Measurements from ENCODE around the gene SMYD3.

SMYD3 gene

GRCh38 chr1:246058466-246058865 lies 448.6 kb downstream of the SMYD3 start:
- Mint-ChIP-seq H3K9me3 (no peaks in the 10 kb centered on the region), H3K36me3 (no peaks in the 10 kb centered on the region), H3K4me1 (no peaks in the 10 kb centered on the region), H3K27me3 (no peaks in the 10 kb centered on the region), H3K27ac (no peak overlapping the region), H3K4me3 (no peak overlapping the region)
- CTCF ChIA-PET = no interaction called here
- DNase-seq = no peak

DNA sequence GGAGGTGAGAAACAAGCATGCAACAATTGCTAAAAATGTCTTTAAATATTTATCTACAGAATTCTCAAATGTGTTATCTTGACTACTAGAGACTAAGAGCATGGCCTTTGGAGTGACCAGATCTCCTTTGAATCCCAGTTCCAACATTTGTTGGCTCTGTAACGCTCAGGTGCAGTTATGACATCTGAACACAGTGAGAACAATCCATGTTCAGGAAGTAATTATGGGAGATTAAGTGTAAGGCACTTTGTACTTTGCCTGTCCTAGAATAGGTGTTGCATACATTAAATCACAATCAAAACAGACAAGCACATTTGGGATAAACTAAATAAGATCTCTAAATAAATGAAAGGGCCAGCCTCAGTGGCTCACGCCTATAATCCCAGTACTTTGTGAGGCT lies 454.5 kb downstream of the SMYD3 start:
- DNase-seq = no peak
- no peak overlapping the region for H3K4me3 Mint-ChIP-seq
- H3K4me1 Mint-ChIP-seq = no peaks in the 10 kb centered on the region
- H3K27ac Mint-ChIP-seq = no peak overlapping the region
- peaks cover 2% of the 10 kb centered on the region for H3K9me3 Mint-ChIP-seq
- H3K27me3 Mint-ChIP-seq = no peaks in the 10 kb centered on the region
- CTCF ChIA-PET = no interaction called here
- H3K36me3 Mint-ChIP-seq = peaks cover 4% of the 10 kb centered on the region

DNA sequence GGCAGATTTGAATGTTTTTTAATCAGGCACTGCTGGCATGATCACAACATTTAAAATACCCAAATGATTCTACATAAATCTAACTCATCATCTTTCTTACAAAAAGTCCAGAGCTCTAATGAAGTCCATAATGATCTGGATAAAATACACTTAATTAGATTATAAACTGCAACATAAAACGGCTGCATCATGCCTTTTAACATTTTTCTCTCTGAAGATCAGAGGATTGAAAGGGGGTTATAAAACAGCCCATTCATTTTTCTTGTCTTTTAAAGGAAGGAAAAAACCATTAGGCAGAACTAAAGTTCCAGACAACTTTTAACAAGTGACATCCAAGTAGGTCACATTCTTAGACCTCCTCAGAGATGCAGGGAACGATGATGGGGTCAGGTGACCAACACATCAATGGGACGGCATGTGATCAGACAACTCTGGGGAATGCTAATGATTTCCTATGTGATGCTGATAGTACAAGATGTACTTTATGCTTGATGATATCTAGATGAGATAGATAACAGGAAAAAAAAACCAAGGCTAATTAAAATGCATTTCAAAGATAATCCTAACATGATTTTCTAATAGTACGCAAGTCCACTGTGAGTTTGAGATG lies 455.1 kb downstream of the SMYD3 start:
- Mint-ChIP-seq H3K4me1 (no peaks in the 10 kb centered on the region), H3K4me3 (no peak overlapping the region), H3K27me3 (no peaks in the 10 kb centered on the region), H3K9me3 (peaks cover 2% of the 10 kb centered on the region), H3K27ac (no peak overlapping the region), H3K36me3 (peaks cover 4% of the 10 kb centered on the region)
- CTCF ChIA-PET = no interaction called here
- DNase-seq = no peak

DNA sequence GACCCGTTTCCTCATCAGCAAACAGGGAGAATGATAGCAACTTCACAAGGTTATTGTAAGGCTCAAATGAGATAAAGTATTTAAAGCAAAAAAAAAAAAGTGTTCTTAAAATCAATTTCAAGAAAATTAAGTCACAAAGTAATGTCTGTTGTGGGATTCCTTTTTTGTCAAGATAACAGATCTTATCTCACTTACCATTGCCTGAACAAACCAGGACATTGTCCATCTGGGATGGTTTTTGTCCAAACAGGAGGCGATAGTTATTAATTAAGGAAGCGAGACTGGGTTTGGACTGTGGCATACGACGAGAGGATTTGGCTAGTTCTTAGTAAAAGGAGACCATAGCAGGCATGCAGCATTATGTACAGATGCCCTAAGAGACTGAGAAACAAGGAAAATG lies 458.4 kb downstream of the SMYD3 start:
- CTCF ChIA-PET = no interaction called here
- no peaks in the 10 kb centered on the region for H3K4me1 Mint-ChIP-seq
- no peak overlapping the region for H3K27ac Mint-ChIP-seq
- H3K27me3 Mint-ChIP-seq = no peaks in the 10 kb centered on the region
- H3K9me3 Mint-ChIP-seq = peaks cover 2% of the 10 kb centered on the region
- H3K36me3 Mint-ChIP-seq = peaks cover 4% of the 10 kb centered on the region
- no peak for DNase-seq
- no peak overlapping the region for H3K4me3 Mint-ChIP-seq

DNA sequence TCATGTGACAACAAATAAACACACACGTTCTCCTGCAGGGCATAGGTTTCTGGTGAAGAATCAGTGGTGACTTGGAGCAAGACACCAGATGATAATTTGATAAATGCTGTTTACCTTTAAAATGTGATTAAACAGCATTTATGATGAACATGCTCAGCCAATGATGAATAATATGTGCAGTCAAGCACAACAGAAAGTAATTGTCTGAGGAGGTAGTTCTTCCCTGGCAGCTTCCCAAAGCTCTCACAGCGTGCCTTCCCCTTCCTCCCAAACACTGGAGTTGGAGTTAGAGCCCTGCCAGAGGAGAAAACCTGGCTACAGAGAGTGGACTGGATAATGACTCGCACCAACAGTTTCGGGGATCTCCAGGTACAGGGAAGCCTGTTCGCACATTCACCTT lies 463.5 kb downstream of the SMYD3 start:
- Mint-ChIP-seq H3K27me3 (no peaks in the 10 kb centered on the region), H3K9me3 (no peaks in the 10 kb centered on the region), H3K4me3 (no peak overlapping the region), H3K27ac (no peak overlapping the region), H3K4me1 (no peaks in the 10 kb centered on the region), H3K36me3 (no peaks in the 10 kb centered on the region)
- CTCF ChIA-PET = no interaction called here
- DNase-seq = no peak

GRCh38 chr1:246041360-246041759 lies 465.7 kb downstream of the SMYD3 start:
- no peaks in the 10 kb centered on the region for H3K4me1 Mint-ChIP-seq

GRCh38 chr1:246040200-246040890 lies 466.7 kb downstream of the SMYD3 start:
- Mint-ChIP-seq H3K4me1 (no peaks in the 10 kb centered on the region), H3K4me3 (no peak overlapping the region), H3K27me3 (no peaks in the 10 kb centered on the region), H3K36me3 (no peaks in the 10 kb centered on the region), H3K27ac (no peak overlapping the region), H3K9me3 (no peaks in the 10 kb centered on the region)
- CTCF ChIA-PET = no interaction called here
- no peak for DNase-seq

More at GRCh38 chr1:246041360-246041759, 465.7 kb downstream of the SMYD3 start:
- no peaks in the 10 kb centered on the region for H3K36me3 Mint-ChIP-seq
- CTCF ChIA-PET = no interaction called here
- H3K4me3 Mint-ChIP-seq = no peak overlapping the region
- no peak for DNase-seq
- H3K27me3 Mint-ChIP-seq = no peaks in the 10 kb centered on the region
- H3K9me3 Mint-ChIP-seq = no peaks in the 10 kb centered on the region
- H3K27ac Mint-ChIP-seq = no peak overlapping the region

- H3K4me3 Mint-ChIP-seq = no peak overlapping the region
- CTCF ChIA-PET = no interaction called here
- no peak overlapping the region for H3K27ac Mint-ChIP-seq
- H3K27me3 Mint-ChIP-seq = no peaks in the 10 kb centered on the region
- no peaks in the 10 kb centered on the region for H3K9me3 Mint-ChIP-seq
- DNase-seq = no peak
- H3K4me1 Mint-ChIP-seq = no peaks in the 10 kb centered on the region
- no peaks in the 10 kb centered on the region for H3K36me3 Mint-ChIP-seq
These were observed 467.5 kb downstream of the SMYD3 start for GRCh38 chr1:246039584-246039983.

DNA sequence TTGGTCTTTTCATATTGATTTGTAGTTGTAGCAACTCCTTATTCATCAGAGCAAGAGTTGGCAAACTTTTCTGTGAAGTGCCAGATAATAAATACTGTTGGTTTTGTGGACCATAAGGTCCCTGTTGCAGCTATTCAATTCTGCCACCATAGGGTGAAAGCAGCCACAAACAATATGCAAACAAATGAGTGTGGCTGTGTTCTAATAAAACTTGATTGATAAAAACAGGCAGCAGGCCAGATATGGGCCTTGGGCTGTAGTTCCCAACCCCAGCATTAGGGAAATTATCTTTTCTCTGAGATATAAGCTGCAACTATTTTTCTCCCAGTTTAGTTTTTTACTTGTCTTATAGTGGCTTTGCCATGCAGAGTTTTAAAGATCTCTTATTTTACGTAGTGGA lies 469.2 kb downstream of the SMYD3 start:
- CTCF ChIA-PET = interaction anchor here (1.0 kb wide), 1 partner anchor 27 kb away, joined by 4 read pairs; no protein-coding TSS in a partner anchor
- no peaks in the 10 kb centered on the region for H3K9me3 Mint-ChIP-seq
- no peak overlapping the region for H3K4me3 Mint-ChIP-seq

DNA sequence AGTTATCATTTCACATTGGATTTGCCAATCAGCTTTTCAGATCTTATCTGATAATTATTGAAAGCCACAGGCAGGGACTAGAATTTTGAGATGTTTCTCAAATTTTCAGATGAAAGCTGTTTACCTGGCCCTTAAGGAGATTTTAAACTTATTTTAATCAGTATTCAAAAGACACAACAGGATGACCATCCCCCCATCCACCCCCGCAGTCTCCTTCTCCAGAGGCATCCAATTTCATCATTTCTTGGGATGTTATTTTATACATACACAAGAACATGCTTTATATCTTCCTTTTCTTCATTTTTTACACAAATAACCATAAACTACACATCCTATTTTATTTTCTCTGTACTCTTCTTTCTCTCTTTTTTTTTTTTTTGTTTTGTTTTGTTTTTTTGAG lies 470.9 kb downstream of the SMYD3 start:
- Mint-ChIP-seq H3K27ac (no peak overlapping the region), H3K36me3 (no peaks in the 10 kb centered on the region), H3K4me1 (no peaks in the 10 kb centered on the region), H3K4me3 (no peak overlapping the region), H3K9me3 (no peaks in the 10 kb centered on the region), H3K27me3 (no peaks in the 10 kb centered on the region)
- no peak for DNase-seq
- CTCF ChIA-PET = no interaction called here

More for the DNA sequence above, 469.2 kb downstream of the SMYD3 start:
- H3K4me1 Mint-ChIP-seq = no peaks in the 10 kb centered on the region
- no peak for DNase-seq
- H3K27me3 Mint-ChIP-seq = no peaks in the 10 kb centered on the region
- no peak overlapping the region for H3K27ac Mint-ChIP-seq
- H3K36me3 Mint-ChIP-seq = no peaks in the 10 kb centered on the region

DNA sequence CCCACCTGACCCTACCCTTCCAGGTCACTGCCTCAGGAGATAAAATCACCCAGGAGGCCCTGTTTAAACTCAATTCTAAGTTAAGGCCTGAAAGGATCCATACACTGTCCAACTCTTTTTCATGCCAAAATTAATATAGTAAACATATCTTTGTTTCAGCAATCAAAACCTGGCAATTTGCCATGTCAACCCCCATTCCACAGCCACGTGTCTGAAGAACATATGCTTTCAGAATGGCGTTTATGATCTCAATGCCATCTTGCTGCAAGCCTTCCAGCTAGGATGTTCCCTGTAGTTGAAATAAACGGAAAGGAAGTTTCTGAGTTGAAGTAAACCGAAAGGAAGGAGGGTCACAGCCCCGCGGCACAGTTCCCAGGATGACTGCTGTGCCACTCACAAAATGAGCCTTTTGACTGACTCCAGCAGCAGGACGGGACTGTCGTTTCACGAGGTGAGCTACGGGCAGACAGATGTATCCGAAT lies 472.0 kb downstream of the SMYD3 start:
- no peaks in the 10 kb centered on the region for H3K27me3 Mint-ChIP-seq
- no peak for DNase-seq
- H3K36me3 Mint-ChIP-seq = no peaks in the 10 kb centered on the region
- no peak overlapping the region for H3K4me3 Mint-ChIP-seq
- CTCF ChIA-PET = no interaction called here
- H3K27ac Mint-ChIP-seq = no peak overlapping the region
- no peaks in the 10 kb centered on the region for H3K9me3 Mint-ChIP-seq
- no peaks in the 10 kb centered on the region for H3K4me1 Mint-ChIP-seq

GRCh38 chr1:246034630-246035029 lies 472.4 kb downstream of the SMYD3 start:
- no peak for DNase-seq
- no peak overlapping the region for H3K4me3 Mint-ChIP-seq
- H3K27ac Mint-ChIP-seq = no peak overlapping the region
- H3K9me3 Mint-ChIP-seq = no peaks in the 10 kb centered on the region
- no peaks in the 10 kb centered on the region for H3K36me3 Mint-ChIP-seq
- H3K27me3 Mint-ChIP-seq = no peaks in the 10 kb centered on the region
- no peaks in the 10 kb centered on the region for H3K4me1 Mint-ChIP-seq
- CTCF ChIA-PET = no interaction called here

DNA sequence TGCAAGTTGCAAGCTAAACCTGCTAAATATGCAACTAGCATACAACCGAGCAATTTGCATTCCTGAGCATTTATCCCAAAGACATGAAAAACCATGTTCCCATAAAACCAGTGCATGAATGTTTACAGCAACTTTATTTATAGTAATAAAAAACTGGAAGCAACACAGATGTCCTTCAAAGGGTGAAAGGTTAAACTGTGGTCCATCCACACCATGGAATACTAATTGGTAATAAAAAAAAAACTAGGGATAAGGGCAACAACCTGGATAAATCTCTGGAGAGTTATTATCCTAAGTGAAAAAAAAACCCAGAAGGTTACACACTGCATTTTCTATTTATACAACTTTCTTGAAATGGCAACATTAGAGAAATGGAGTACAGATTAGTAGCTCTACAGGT lies 474.1 kb downstream of the SMYD3 start:
- Mint-ChIP-seq H3K27ac (no peak overlapping the region), H3K9me3 (no peaks in the 10 kb centered on the region), H3K4me3 (no peak overlapping the region), H3K27me3 (no peaks in the 10 kb centered on the region), H3K4me1 (no peaks in the 10 kb centered on the region), H3K36me3 (no peaks in the 10 kb centered on the region)
- CTCF ChIA-PET = no interaction called here
- no peak for DNase-seq

DNA sequence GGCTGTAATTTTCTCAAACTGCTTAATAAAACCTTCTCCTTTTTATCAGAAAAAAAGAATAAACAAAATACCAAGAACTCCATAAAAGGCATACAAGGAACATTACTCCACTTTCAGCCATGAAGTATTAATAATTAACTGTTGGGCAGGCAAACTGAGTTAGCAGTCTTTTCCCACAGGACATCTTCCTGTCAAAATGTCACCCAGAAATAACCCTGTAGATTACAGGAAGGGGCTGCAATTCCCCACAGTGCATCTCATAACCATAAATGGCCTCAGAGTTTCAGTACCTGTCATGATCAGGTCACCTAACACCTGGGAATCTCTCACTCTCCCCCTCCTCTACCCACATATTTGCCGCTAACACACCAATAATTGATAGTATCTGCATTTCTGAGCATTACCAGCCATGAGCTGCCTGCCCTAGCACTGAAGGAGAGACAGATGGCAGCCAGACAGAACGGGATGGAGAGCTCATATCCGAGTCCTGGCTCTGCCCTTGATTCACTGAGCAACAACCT lies 475.0 kb downstream of the SMYD3 start:
- Mint-ChIP-seq H3K27ac (no peak overlapping the region), H3K9me3 (no peaks in the 10 kb centered on the region), H3K27me3 (no peaks in the 10 kb centered on the region), H3K4me1 (no peaks in the 10 kb centered on the region), H3K4me3 (no peak overlapping the region), H3K36me3 (no peaks in the 10 kb centered on the region)
- no peak for DNase-seq
- CTCF ChIA-PET = no interaction called here

GRCh38 chr1:246029616-246030015 lies 477.5 kb downstream of the SMYD3 start:
- CTCF ChIA-PET = no interaction called here
- Mint-ChIP-seq H3K4me1 (no peaks in the 10 kb centered on the region), H3K27me3 (no peaks in the 10 kb centered on the region), H3K9me3 (no peaks in the 10 kb centered on the region), H3K27ac (no peak overlapping the region), H3K36me3 (no peaks in the 10 kb centered on the region), H3K4me3 (no peak overlapping the region)
- DNase-seq = no peak

Data from activated naive CD4-positive, alpha-beta T cell treated with anti-CD3 and anti-CD28 coated beads, Interleukin-2, amount 10 ng/mL, durations not matched to agents 7 days and 5 days (primary cell).